K562 treated with DMSO at 1 percent for 4 hours (cell line): Measurements from ENCODE around the gene SMARCD3. TPM values are rescaled to one million over a fixed set of nuclear protein-coding genes. Genes with fewer than 3 reads are reported as not detected.

Experiments used
- total RNA-seq: library from RNA; unstranded; fragments of 300-600 nt; gene quantifications from 2 replicates; pipeline ENCODE4 v1.2.3, GENCODE V29; 2022; ENCODE audit not compliant: insufficient read depth

Gene SMARCD3
- 4.3 and 5.3 TPM in 2 replicates for total RNA-seq

DNA sequence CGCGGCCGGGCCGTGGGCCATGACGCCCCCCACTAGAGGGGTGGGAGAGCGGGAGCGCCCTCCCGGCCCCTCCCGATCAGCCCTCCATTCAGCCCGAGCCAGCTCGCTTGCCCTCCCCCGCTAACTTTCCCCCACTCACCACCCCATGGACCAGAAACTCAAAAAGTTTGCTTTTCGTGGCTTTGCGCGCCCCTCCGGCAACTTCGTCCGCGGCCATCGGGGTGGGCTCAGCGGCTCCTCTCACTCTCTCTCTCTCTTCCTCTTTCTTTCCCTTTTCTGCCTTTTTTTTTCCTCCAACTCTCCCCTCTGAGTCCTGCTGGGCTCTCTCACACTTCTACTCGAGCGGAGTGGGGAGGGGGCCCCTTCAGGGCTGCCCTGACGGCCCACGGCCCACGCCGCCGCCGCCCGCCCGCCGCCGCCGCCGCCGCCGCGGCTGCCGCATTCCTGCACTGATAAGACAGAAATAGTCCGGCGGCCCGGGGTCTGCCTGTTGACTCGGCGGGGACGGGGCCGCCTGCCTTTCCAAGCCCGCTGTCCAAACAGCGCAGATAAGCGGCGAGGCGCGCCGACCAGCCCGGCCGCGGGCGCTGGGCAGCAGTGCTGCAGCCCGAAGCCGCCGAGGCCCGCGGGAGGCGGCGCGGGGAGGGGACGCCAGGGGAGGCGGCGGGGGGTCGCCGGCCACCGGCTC, at the start of gene SMARCD3:
SMARCD3 (minus strand) TSS at position 349 of the 688 bp plus-strand sequence; CDS start at position 217, 132 bp downstream.

GRCh38 chr7:151232091-151232916, 16.2 kb downstream of the SMARCD3 start, which contains the start of gene CHPF2:
CHPF2 (plus strand) TSS chr7:151232483; CDS start chr7:151234012, 1,529 bp downstream.

GRCh38 chr7:151226875-151227782, 21.4 kb downstream of the SMARCD3 start, which contains the start of gene ABCF2:
ABCF2 (minus strand) TSS chr7:151227205; CDS start chr7:151226458, 747 bp downstream.

GRCh38 chr7:151210087-151210854, 38.2 kb downstream of the SMARCD3 start, which contains the start of gene H2BK1:
H2BK1 (minus strand) TSS chr7:151210488; CDS start chr7:151210318, 170 bp downstream.

Other genes starting within 250 kb of the SMARCD3 start
- gene ATG9B, start 224.2 kb downstream of the SMARCD3 start, total RNA-seq: 2.0 TPM in 1 of 2 replicates, not detected in the other
- 38.5 and 41.9 TPM in 2 replicates for gene ABCB8, start 220.2 kb downstream of the SMARCD3 start, total RNA-seq
- 6.6 and 9.8 TPM in 2 replicates for gene ASIC3, start 200.2 kb downstream of the SMARCD3 start, total RNA-seq
- gene CDK5, start 190.8 kb downstream of the SMARCD3 start, total RNA-seq: 40.4 and 43.9 TPM in 2 replicates
- 296 and 338 TPM in 2 replicates for gene SLC4A2, start 189.1 kb downstream of the SMARCD3 start, total RNA-seq
- gene FASTK, start 167.9 kb downstream of the SMARCD3 start, total RNA-seq: 110 and 123 TPM in 2 replicates
- 233 and 285 TPM in 2 replicates for gene TMUB1, start 165.2 kb downstream of the SMARCD3 start, total RNA-seq
- gene AGAP3, start 162.2 kb downstream of the SMARCD3 start, total RNA-seq: 62.0 and 96.8 TPM in 2 replicates
- gene GBX1, start 81.0 kb downstream of the SMARCD3 start, total RNA-seq: not detected in 2 replicates
- gene ASB10, start 61.4 kb downstream of the SMARCD3 start, total RNA-seq: not detected in 2 replicates
- not detected in 2 replicates for gene H2BK1, start 38.2 kb downstream of the SMARCD3 start, total RNA-seq
- 42.8 and 52.5 TPM in 2 replicates for gene ABCF2, start 21.5 kb downstream of the SMARCD3 start, total RNA-seq
- 36.8 and 52.9 TPM in 2 replicates for gene CHPF2, start 16.2 kb downstream of the SMARCD3 start, total RNA-seq
- gene NUB1, start 93.1 kb upstream of the SMARCD3 start, total RNA-seq: 51.2 and 64.2 TPM in 2 replicates
- gene WDR86, start 161.3 kb upstream of the SMARCD3 start, total RNA-seq: 1.0 TPM in 1 of 2 replicates, not detected in the other
- gene CRYGN, start 191.4 kb upstream of the SMARCD3 start, total RNA-seq: not detected in 2 replicates